ENCODE data around the gene WIZ.

Gene WIZ

GRCh38 chr19:15371786-15372380, 77.9 kb downstream of the WIZ start:
- DNase-seq: no peak

GRCh38 chr19:15371119-15371518, 78.6 kb downstream of the WIZ start:
- DNase-seq: no peak
